ENCODE results near the gene ETV1. TPM values are rescaled to one million over a fixed set of nuclear protein-coding genes. Genes with fewer than 3 reads are reported as not detected.

ETV1 gene
- total RNA-seq, 1 donor from 2014 or later: 29.8 TPM

DNA sequence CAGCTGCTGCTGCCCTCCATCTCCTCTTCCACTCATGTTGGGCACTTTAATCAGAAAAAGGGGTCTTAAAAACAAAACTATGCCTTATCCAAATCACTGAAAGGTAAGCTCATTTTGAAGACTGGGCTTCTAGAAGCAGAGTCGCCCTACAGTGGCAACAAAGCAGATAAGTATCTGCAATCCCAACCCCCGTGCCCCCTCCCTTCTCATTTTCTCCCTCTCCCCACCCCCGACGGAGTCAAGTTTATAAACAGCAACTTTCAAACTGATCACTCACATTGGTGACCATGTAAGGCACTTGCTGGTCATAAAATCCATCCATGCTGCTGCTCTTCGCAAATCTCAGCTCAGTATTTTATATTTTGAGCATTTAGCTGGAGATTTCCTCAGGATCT, 738 bp downstream of the ETV1 start:
- intact Hi-C loops (cut with micrococcal nuclease): loop anchor here (10.0 kb wide), 1 partner anchor 466 kb away; no protein-coding TSS in a partner anchor
- ATAC-seq (no peak), DNase-seq (no peak)

DNA sequence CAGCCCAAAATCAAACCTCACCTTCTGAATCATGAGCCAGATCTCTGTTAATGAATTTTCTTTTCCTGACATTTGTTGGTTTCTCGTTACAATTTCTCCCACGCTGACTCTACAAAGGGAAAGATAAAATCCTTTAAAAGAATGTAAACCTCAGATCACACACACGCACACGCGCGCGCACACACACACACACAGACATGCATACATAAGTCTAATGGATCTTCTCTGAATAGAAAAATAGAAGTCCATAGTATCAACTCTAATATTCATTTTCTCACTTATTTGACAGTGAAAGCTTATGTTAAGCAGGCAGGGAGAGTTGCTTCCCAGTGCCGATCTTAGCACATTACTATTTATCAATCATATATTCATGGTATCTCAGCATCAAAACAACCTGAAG, 1.4 kb downstream of the ETV1 start:
- intact Hi-C loops (cut with micrococcal nuclease): loop anchor here (10.0 kb wide), 1 partner anchor 467 kb away; no protein-coding TSS in a partner anchor
- DNase-seq (peak; percentile 38), ATAC-seq (no peak)

DNA sequence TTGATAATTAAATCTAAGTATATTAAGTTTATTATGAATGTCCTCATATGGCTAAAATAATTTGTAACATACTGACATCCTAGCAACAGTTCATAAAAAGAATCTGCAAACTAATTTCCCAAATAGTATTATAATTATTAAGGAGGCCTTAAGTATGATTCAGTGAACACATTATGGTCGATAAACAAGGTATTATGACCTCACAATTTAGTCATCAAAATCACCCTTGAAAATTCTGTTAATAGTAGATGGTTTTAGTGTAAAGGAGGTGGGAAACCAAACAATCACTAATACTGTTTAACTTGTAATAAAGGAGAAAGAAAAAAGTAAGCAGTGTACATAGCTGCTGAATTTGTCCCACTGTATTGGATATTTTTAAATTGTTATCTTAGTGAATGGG, 2.1 kb downstream of the ETV1 start:
- intact Hi-C loops (cut with micrococcal nuclease): loop anchor here (10.0 kb wide), 1 partner anchor 467 kb away; no protein-coding TSS in a partner anchor
- ATAC-seq: no peak
- no peak for DNase-seq

DNA sequence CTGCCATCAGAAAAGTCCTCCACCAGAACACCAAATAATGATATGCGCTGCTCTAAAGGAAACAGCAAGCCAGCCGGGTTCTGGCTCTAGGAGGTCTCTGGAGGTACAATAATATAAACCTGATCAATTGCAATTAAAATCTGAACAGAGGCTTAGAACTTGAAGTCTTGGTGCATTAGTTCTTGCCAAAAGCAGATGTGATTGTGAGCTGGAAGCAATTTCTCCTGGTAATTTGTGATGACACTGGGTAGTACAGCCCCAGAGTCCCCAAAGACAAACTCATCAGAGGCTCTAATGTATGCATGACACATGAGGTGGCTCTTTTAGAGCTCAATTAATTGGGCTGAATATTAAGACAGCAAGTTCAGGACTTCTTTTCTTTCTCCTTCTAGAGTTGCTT, 3.3 kb downstream of the ETV1 start:
- DNase-seq: no peak
- no peak for ATAC-seq
- intact Hi-C loops (cut with micrococcal nuclease): loop anchor here (10.0 kb wide), 1 partner anchor 469 kb away; no protein-coding TSS in a partner anchor

DNA sequence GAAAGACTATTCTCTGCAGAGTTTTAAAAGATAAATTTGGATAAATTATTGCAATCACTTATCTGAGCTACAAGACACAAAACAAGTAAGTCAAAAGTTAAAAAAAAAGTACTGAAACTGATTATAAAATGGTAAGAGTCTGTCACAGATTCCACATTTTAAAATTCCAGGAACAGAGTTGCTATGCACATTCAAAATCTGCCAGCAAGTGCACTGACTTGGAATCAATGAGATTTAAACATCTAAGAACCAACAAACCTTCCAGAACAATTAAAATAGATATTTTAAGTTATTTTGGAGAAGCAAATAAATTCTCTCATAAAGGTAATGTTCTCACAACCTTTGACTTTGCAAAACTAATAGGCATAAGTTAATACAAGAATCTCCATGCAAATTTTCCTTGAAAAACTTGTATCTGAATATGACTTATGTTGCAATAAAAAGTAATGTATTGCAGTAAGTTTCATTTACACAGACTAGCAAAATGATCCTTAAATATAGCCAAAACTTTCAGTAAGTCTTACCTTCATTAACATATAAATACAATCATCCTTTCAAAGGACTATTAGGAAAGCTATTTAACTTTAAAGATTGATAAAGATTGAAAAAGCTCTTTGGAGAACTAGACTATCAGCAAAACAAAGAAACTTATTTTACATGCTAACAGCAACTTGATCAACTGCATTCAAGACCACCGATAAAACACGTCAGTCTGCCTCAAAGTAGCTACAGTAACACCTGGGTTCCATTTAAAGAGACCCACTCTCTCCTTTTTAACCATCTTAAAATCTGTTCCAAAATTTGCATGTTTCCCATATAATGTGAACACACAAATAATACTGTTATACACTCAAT, 4.4 kb downstream of the ETV1 start:
- intact Hi-C loops (cut with micrococcal nuclease): loop anchor here (10.0 kb wide), 1 partner anchor 470 kb away; no protein-coding TSS in a partner anchor
- no peak for ATAC-seq
- DNase-seq: no peak

DNA sequence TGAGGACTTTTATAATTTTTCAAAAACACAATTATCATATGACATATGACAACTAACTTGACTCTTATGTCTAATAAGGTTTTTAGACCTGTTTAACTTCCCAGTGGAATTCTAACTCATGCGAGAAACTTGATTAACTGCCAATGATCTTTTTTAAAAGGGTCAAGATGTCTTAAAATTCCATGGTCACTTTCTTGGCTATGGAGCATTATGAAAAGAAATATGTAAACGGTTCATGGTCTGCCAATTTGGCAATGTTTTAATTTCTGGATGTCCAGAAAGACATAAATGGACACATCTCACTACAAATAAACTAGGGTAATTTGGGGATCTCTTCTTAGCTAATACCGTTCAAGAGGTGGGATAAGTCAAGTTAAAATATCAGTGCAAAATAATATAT, 5.4 kb downstream of the ETV1 start:
- no peak for DNase-seq
- no peak for ATAC-seq
- intact Hi-C loops (cut with micrococcal nuclease): loop anchor here (10.0 kb wide), 1 partner anchor 471 kb away; no protein-coding TSS in a partner anchor

DNA sequence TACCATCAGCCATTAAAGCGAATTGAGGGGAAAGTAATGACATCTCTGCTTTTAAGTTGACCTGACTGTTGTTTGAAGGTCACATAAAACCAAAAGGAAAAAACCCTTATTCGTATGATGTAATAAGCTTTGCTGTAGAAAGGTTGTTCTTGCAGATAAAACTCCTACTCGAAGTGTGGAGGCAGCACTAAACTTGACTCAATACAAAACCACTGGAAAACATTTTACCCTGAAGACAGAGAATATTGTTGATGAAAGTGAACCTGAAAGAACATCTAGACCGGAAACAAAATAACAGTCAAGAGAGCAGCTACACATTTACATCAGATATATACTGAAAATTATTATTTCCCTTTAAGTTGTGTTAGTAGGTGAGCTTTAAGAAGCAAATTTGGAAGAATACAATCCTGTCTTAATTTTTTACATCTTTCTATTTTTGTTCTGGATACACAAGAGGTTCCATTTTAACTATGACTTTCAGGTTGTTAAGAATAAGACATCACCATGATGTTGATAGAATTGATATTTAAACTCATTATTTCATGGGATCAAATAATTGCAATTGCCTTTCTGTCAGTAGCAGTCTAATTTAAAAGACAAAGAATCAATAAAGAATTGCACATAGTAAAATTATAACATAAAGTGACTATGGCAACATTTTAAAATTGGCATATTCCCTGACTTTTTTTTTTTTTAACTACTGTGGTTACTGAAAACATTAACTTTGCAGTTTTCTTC, 6.4 kb downstream of the ETV1 start:
- ATAC-seq (no peak), DNase-seq (no peak)
- intact Hi-C loops (cut with micrococcal nuclease): loop anchor here (10.0 kb wide), 1 partner anchor 472 kb away; no protein-coding TSS in a partner anchor

DNA sequence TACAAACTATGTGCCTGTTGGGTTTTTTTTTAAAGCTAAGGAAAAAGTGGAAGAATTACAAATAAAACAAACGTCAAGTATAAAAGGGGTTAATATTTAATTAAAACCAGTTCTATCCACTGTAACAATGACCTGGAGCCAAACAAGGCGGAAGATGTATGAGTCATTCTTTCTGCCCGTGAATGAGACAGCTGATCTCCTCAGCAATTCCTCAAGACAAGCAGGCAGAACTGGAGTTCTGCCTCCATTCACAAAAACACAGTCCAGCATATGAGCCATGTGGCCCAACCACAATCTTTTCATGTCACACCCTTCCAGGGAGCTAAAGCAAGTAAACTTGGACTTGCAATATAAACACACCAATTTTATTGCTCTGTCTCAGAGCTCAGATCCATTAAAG, 8.4 kb downstream of the ETV1 start:
- DNase-seq (no peak), ATAC-seq (peak; percentile 97)
- intact Hi-C loops (cut with micrococcal nuclease): loop anchor here (10.0 kb wide), 1 partner anchor 474 kb away; no protein-coding TSS in a partner anchor

DNA sequence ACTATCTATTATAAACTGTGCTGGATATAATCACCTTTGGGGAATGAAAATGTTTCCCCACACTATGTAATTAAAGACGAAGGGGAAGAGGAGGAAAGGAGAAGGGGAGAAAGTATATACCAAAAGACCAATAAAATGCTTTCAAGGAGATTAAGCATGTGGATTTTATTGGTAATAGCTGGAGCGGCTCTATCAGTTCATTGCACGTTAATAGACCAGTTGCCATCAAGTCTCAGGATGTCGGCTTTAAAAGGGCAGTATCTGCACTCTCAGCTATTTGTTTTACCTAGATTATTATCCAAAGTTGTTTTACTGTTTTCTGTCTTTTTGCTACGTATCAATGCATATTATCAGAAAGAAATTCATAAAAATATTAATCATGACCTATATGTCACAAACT, 9.0 kb downstream of the ETV1 start:
- DNase-seq (no peak), ATAC-seq (peak; percentile 36)
- intact Hi-C loops (cut with micrococcal nuclease): loop anchor here (10.0 kb wide), 1 partner anchor 474 kb away; no protein-coding TSS in a partner anchor

DNA sequence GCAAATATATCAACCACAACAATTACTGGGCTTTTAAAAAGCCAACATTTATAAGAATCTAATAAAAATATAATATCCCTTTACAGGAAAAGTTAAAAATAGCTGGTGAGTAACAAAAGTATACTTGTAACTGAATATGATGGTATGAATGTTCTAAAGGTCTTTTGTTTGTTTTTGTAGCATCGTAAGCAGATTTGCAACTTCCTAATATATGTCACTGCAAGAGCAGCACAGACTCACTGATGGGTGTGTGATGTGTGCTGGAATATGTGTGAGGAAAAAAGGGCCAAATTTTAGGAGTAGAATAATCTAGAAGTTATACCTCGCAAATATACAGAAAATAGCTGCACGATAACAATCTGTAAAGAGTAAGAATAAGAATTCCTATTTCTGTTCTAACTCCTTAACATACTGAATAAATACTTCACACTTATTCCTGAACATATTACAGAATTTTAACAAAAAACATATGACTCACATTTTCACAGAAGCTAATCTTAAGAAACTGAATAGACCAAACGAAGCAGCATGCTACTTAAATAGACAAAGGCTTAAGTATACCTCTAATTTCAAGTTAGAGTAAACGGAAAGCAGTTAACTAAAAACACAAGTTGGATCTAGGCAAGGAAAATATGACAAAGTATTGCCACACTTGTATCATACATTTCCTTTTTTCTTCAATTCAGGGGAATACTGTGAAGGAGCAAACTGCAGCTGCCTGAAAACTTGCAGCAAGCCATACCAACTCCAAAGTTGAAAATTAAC, 9.6 kb downstream of the ETV1 start:
- DNase-seq: no peak
- peak; percentile 39 for ATAC-seq
- intact Hi-C loops (cut with micrococcal nuclease): loop anchor here (10.0 kb wide), 1 partner anchor 475 kb away; no protein-coding TSS in a partner anchor

DNA sequence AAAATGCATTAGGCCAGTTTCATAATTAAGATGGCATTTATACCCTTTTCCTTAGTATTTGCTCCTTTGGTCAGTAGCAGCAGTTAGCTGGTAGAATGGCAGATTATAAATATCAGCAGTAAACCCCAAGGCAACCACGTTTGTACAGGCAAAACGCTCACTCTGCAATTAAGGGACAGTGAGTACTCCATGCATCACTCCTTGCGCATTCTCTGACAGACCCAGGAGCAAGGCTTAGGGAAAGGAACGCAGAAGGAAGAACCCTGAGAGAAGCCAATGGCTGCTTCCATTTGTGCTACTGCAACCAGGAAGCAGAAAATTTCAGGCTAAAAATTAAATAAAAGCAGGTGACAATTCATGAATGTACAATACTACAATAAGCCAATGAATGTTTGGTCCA, 12.9 kb downstream of the ETV1 start:
- ATAC-seq (no peak), DNase-seq (no peak)
- intact Hi-C loops (cut with micrococcal nuclease): no loop called here

DNA sequence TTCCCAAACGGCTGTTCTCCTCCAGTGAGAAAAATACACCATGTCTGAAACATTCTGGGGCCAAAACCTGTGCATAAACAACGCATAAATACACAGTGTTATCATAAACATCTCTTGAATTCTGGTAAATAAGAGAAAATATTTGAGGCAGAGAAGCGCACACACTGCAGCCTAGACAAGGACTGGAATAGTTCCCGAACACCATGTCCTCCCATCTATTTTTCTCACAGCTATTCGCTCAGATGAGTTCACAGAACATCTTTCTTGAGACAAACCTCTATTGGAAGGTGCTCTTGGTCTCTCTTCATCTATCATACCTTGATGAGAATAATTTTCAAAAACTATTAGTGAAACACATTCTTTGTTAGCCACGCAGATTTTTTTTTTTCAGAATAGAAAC, 24.4 kb downstream of the ETV1 start:
- no peak for DNase-seq
- no peak for ATAC-seq
- intact Hi-C loops (cut with micrococcal nuclease): no loop called here

DNA sequence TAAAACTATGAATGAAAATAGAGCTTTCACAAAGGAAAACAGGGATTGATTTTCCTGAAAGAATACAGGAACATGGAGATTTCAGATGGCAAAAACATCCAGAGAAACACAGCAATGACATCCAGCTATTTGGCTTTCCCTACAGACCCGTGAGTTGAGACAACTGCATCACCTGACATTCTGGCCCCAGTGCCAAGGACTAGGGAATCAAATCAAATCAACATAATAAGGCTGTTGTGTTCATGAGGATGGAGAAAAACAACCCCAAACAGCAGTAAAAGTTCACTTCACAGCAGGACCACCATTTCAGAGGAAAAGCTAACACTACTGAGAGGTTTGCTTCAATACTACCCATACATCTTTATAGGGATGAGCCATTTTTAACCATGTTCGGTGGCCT, 25.5 kb downstream of the ETV1 start:
- DNase-seq (no peak), ATAC-seq (no peak)
- intact Hi-C loops (cut with micrococcal nuclease): no loop called here

DNA sequence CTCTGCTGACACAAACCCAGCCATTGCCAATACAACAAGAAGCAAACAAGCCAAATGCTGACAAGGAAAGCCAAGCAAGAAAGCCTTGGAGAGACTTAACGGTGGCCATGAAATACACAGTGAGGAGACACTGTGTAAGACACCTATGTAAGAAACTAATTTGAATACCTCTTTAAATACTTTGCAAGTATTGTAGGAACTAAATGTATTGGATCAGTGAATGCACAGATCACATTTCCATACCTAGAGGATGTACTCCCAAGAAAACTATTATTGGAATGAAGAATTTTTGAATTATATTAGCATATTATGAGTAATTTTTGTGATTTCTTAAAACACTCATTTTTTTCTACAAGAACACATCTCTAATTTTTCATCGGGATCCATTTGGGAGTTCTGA, 34.0 kb downstream of the ETV1 start:
- no peak for ATAC-seq
- intact Hi-C loops (cut with micrococcal nuclease): loop anchor here (10.0 kb wide), 1 partner anchor 211 kb away; no protein-coding TSS in a partner anchor
- DNase-seq: no peak

DNA sequence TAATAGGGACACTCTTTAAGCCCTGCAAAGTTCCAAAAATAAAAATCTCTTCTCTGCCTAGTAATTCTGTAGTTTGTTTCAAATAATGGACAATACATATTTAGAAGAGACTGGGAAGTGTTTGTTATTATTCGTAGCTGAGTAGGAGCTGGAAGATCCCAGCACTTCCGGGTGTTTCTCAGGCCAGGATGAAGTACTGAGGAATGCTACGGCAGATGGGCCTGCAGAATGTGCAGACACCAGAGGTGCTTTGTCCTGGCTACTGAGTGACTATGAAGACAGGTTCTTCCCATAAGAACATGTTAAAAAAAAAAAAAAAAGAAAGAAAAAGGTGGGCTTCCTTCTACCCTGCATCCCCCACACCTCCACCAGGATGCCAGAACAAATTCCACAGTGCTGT, 36.1 kb downstream of the ETV1 start:
- no peak for DNase-seq
- ATAC-seq: no peak
- intact Hi-C loops (cut with micrococcal nuclease): loop anchor here (10.0 kb wide), 1 partner anchor 209 kb away; no protein-coding TSS in a partner anchor

DNA sequence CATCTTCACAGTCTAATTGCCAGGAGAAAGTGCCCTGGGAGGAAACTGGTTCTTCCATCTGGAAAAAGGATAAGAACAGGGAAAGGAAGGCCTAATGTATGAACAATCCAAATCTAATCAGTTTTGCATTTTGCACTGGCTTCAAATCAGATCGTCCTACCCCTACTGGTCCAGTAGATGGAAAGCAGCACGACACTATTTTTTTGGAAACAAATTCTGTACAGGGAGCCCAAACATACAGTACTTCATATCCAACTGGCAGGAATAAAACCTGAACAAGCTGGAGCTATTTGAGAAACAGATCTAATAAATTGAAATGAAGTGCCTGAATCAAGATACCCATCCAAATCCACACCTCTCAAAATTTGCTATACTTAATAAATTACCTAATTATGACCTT, 36.5 kb downstream of the ETV1 start:
- ATAC-seq (no peak), DNase-seq (no peak)
- intact Hi-C loops (cut with micrococcal nuclease): loop anchor here (10.0 kb wide), 1 partner anchor 208 kb away; no protein-coding TSS in a partner anchor

DNA sequence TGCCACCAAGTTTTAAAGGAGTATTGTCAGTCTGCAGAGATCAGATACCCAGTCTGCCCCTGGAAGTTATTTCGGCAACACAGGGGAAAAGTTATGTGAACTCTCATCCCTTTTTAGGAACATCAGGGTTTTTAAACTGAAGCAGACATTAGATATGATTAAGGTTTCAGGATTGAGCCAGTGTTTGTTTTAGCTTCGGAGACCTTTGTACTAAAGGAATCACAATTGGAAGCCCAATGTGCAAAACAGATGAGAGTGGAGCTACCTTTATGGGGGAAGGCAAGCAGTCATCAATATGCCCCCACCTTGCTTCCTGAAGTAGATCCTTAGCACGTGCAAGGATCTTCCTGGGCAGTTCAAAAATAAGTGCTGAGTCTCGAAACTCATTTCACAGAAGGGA, 39.5 kb downstream of the ETV1 start:
- intact Hi-C loops (cut with micrococcal nuclease): loop anchor here (10.0 kb wide), 1 partner anchor 205 kb away; no protein-coding TSS in a partner anchor
- DNase-seq: no peak
- ATAC-seq: no peak

DNA sequence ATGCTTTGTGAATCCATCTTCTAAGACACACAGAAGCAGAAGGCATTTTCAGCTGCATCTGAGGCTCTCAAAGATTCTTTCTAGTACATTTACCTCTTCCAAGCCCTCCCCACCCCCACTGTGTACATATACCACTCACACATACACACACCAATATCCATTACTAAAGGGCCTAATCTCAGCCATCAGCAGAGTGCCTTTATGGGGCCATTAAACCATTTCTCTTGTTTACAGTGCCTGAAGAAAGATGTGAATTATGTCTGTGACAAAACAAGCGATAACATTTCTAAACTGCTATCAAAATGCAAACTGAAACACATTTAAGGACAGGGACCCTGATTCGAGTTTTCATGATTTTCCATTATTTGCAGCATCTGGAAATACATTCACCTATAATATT, 40.0 kb downstream of the ETV1 start:
- ATAC-seq (no peak), DNase-seq (no peak)
- intact Hi-C loops (cut with micrococcal nuclease): no loop called here

Measured in left ventricle myocardium superior (tissue), 1 donor.